Hepatocyte (in vitro differentiated cells): Measurements from ENCODE around the gene AQP5. TPM values are rescaled to one million over a fixed set of nuclear protein-coding genes. Genes with fewer than 3 reads are reported as not detected.
A peak's percentile ranks its signal among the peaks of the same experiment; 100 is the strongest.

Source experiments
- DNase-seq: peaks from one replicate; pipeline ENCODE4 v3.0.0-alpha.2; 2016; ENCODE audit warnings: low spot score
- H2AFZ ChIP-seq: fragments of 200-600 bp; sonication (generic); 2 replicates; pipeline ENCODE4 v1.6.0; 2016; ENCODE audit warnings: antibody characterized with exemption, mild to moderate bottlenecking
- H3K27ac ChIP-seq: fragments of 200-600 bp; sonication (generic); 2 replicates; pipeline ENCODE4 v1.5.1; 2016; ENCODE audit warnings: mild to moderate bottlenecking
- H3K27me3 ChIP-seq: fragments of 200-600 bp; sonication (generic); 2 replicates; pipeline ENCODE4 v1.6.1; 2016
- H3K36me3 ChIP-seq: fragments of 200-600 bp; sonication (generic); replicated peaks from 2 replicates; pipeline ENCODE4 v1.5.1; 2016; ENCODE audit warnings: low read depth; ENCODE audit not compliant: insufficient read depth
- H3K4me1 ChIP-seq: fragments of 200-600 bp; sonication (generic); 2 replicates; pipeline ENCODE4 v1.5.1; 2016; ENCODE audit warnings: mild to moderate bottlenecking, moderate library complexity; ENCODE audit not compliant: insufficient read depth
- H3K4me2 ChIP-seq: fragments of 200-600 bp; sonication (generic); 2 replicates; pipeline ENCODE4 v1.6.0; 2016
- H3K4me3 ChIP-seq: fragments of 200-600 bp; sonication (generic); 2 replicates; pipeline ENCODE4 v1.5.1; 2016; ENCODE audit warnings: mild to moderate bottlenecking
- H3K79me2 ChIP-seq: fragments of 200-600 bp; sonication (generic); 2 replicates; pipeline ENCODE4 v1.6.0; 2017; ENCODE audit warnings: mild to moderate bottlenecking
- H3K9me2 ChIP-seq: fragments of 200-600 bp; sonication (generic); replicated peaks from 2 replicates; pipeline ENCODE4 v1.6.0; 2017; ENCODE audit warnings: mild to moderate bottlenecking; ENCODE audit not compliant: insufficient read depth
- H3K9me3 ChIP-seq: fragments of 200-600 bp; sonication (generic); 2 replicates; pipeline ENCODE4 v1.5.1; 2016; ENCODE audit warnings: low read depth, mild to moderate bottlenecking
- H4K20me1 ChIP-seq: fragments of 200-600 bp; sonication (generic); 2 replicates; pipeline ENCODE4 v1.6.0; 2016; ENCODE audit warnings: mild to moderate bottlenecking; ENCODE audit not compliant: insufficient read depth, poor library complexity, severe bottlenecking
- EZH2 ChIP-seq: fragments of 200-600 bp; sonication (generic); IDR thresholded peaks from 2 replicates; pipeline ENCODE4 v1.6.1; 2016; ENCODE audit warnings: antibody characterized with exemption, mild to moderate bottlenecking, borderline replicate concordance
- EZH2phosphoT487 ChIP-seq: fragments of 200-600 bp; sonication (generic); IDR thresholded peaks from one replicate; pipeline ENCODE4 v1.6.1; 2018; ENCODE audit warnings: antibody characterized with exemption, mild to moderate bottlenecking, low read depth, moderate library complexity; ENCODE audit not compliant: unreplicated experiment, severe bottlenecking
- WGBS: methylation state at CpG from one replicate; pipeline ENCODE4 v1.1.6; 2016; ENCODE audit warnings: low lambda C conversion rate; ENCODE audit errors: missing lambda C conversion rate; 5-methylcytosine and 5-hydroxymethylcytosine counted together
- polyA plus RNA-seq: library from polyadenylated mRNA; unstranded; fragments of >200 nt; fragmentation: Nextera tagmentation; extraction: Ambion mirVana; gene quantifications from 2 replicates; pipeline ENCODE4 v1.2.1, GENCODE V29; 2016
- total RNA-seq: library from RNA; depleted of rRNA; stranded (reverse); fragments of >200 nt; gene quantifications from 2 replicates; pipeline ENCODE4 v1.2.3, GENCODE V29; 2014
- TF ChIP-seq, protein P1 (sequence below): fragments of 200-600 bp; sonication (generic); IDR thresholded peaks from 2 replicates; pipeline ENCODE4 v1.5.1; 2016; ENCODE audit warnings: antibody characterized with exemption, mild to moderate bottlenecking; ENCODE audit not compliant: poor library complexity

AQP5 gene
- total and polyA plus RNA-seq, 2 experiments from 2014 or later: 0.50 to 1.2 TPM

DNA sequence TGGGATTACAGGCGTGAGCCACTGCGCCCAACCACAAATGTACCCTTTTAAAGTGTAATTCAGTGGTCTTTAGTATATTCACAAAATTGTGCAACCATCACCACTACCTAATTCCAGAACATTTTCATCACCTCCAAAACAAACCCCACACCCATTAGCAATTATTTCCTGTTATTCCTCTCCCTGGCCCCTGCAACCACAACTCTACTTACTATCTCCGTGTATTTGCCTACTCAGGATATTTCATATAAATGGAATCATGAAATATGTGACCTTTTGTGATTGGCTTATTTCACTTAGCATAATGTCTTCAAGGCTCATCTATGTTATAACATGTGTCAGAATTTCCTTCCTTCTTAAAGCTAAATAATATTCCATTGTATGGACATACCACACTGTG is 27.2 kb upstream of the AQP5 start:
- Histone ChIP-seq H3K36me3 (no peaks in the 10 kb centered on the region), H3K27me3 (no peaks in the 10 kb centered on the region), H4K20me1 (no peaks in the 10 kb centered on the region), H3K79me2 (no peaks in the 10 kb centered on the region), H2AFZ (no peak overlapping the region), H3K4me1 (no peaks in the 10 kb centered on the region), H3K27ac (no peak overlapping the region), H3K9me2 (no peaks in the 10 kb centered on the region), H3K4me2 (no peak overlapping the region), H3K9me3 (no peaks in the 10 kb centered on the region), H3K4me3 (no peak overlapping the region)
- 97% methylated on average over 3 of the region's 3 CpGs for WGBS
- no peak for DNase-seq
- TF ChIP-seq EZH2: no peak
- TF ChIP-seq, protein P1, sequence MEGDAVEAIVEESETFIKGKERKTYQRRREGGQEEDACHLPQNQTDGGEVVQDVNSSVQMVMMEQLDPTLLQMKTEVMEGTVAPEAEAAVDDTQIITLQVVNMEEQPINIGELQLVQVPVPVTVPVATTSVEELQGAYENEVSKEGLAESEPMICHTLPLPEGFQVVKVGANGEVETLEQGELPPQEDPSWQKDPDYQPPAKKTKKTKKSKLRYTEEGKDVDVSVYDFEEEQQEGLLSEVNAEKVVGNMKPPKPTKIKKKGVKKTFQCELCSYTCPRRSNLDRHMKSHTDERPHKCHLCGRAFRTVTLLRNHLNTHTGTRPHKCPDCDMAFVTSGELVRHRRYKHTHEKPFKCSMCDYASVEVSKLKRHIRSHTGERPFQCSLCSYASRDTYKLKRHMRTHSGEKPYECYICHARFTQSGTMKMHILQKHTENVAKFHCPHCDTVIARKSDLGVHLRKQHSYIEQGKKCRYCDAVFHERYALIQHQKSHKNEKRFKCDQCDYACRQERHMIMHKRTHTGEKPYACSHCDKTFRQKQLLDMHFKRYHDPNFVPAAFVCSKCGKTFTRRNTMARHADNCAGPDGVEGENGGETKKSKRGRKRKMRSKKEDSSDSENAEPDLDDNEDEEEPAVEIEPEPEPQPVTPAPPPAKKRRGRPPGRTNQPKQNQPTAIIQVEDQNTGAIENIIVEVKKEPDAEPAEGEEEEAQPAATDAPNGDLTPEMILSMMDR: no peak
- TF ChIP-seq EZH2phosphoT487: no peak

DNA sequence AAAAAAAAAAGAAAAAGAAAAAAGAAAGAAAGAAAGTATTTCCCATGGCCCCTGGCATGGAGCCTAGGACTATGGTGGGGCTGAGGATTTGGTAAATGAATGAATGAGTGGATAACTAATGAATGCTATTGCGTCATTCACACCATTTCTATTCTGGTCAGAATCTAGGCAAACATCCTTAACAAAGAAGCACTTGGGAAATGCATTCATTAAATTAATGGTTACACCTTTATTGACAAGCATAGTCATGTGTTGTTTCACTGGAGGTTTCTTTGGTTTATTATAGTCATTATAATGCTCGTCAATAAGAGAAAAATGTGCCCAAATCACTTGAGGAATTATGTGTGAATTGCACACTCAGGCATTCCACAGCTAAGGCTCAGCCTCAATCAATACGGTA is 24.7 kb upstream of the AQP5 start:
- no peaks in the 10 kb centered on the region for H3K79me2 ChIP-seq
- no peak for TF ChIP-seq EZH2phosphoT487
- peak overlapping the region; percentile 51 for H3K27ac ChIP-seq
- WGBS: 89% methylated on average over 3 of the region's 3 CpGs
- H3K27me3 ChIP-seq: no peaks in the 10 kb centered on the region
- H3K4me2 ChIP-seq: no peak overlapping the region
- H3K9me2 ChIP-seq: no peaks in the 10 kb centered on the region
- no peak for DNase-seq
- H3K36me3 ChIP-seq: no peaks in the 10 kb centered on the region
- no peak overlapping the region for H2AFZ ChIP-seq
- no peaks in the 10 kb centered on the region for H3K9me3 ChIP-seq
- no peak overlapping the region for H3K4me3 ChIP-seq
- no peaks in the 10 kb centered on the region for H4K20me1 ChIP-seq
- no peaks in the 10 kb centered on the region for H3K4me1 ChIP-seq

DNA sequence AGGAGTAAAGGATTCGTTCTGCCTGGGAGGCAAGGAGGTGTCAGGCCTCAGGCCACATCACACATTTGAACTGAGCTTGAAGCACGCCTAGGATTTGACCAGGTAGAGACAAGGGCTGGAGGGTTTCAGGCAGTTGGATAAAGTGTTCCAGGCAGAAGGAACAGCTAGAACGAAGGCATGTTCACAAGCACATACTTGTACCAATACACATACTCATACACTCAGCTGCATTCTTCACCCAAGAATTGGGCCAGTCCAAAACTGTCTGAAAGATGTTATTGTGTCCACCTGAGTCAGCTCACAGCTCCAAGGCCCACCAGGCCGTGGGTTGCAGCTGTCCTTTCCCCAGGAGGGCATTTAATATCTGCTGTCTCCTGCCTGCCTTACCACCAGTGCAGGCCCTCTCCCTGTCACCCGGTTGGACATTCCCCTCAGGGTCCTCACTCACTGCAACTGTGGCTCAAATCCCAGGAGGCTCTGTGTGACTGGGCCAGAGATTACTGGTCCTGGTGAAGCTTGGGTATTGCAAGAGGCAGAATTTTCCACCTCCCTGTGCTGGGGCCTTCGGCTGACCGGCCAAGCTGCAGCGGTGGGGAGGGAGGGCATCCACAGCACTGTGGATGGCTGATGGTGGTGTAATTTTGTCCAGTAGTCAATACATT is 23.9 kb upstream of the AQP5 start:
- H3K4me2 ChIP-seq: no peak overlapping the region
- TF ChIP-seq EZH2phosphoT487 (no peak), EZH2 (no peak)
- TF ChIP-seq, protein P1: no peak
- no peaks in the 10 kb centered on the region for H3K36me3 ChIP-seq
- WGBS: 74% methylated on average over 8 of the region's 8 CpGs
- H3K4me3 ChIP-seq: no peak overlapping the region
- no peak for DNase-seq
- H2AFZ ChIP-seq: no peak overlapping the region
- H4K20me1 ChIP-seq: no peaks in the 10 kb centered on the region
- no peaks in the 10 kb centered on the region for H3K27me3 ChIP-seq
- H3K9me2 ChIP-seq: no peaks in the 10 kb centered on the region
- H3K27ac ChIP-seq: peak overlapping the region; percentile 51
- no peaks in the 10 kb centered on the region for H3K9me3 ChIP-seq
- H3K4me1 ChIP-seq: no peaks in the 10 kb centered on the region
- H3K79me2 ChIP-seq: no peaks in the 10 kb centered on the region

DNA sequence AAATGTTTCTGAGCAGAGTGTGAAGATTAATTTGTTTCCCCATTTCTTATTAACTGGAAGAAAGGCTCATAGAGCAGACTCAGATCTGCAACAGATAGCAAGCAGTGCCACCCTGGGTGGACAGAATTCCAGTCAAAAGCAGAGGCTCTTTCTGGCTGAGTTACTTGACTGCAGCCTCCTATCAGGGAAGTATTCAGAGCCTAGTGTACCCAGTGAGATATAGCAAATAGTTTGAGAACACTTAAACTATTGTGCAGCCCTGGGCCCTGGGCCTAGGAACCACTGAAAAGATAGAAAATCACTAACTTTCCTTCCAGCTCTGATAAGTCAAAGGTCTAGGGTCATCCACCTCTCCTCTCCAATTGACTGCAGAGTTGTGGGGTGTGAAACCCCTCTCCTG is 22.4 kb upstream of the AQP5 start:
- Histone ChIP-seq H3K4me1 (no peaks in the 10 kb centered on the region), H3K27ac (no peak overlapping the region), H3K79me2 (no peaks in the 10 kb centered on the region), H2AFZ (no peak overlapping the region), H3K36me3 (no peaks in the 10 kb centered on the region), H3K9me2 (no peaks in the 10 kb centered on the region), H3K4me3 (no peak overlapping the region), H3K27me3 (no peaks in the 10 kb centered on the region), H3K4me2 (no peak overlapping the region), H4K20me1 (no peaks in the 10 kb centered on the region), H3K9me3 (no peaks in the 10 kb centered on the region)
- DNase-seq: no peak
- TF ChIP-seq EZH2 (no peak), EZH2phosphoT487 (no peak)
